OCI-LY1 (cell line): Measurements from ENCODE around the gene GRK5.

Experiments
- EZH2 ChIP-seq: fragments of 200-600 bp; sonication (generic), shearing (Covaris generic); IDR thresholded peaks from 2 replicates; pipeline ENCODE4 v1.8.0; 2017; ENCODE audit warnings: borderline replicate concordance, mixed run types, mild to moderate bottlenecking, antibody characterized with exemption, low read length, moderate library complexity, mixed read lengths
- TF ChIP-seq, protein P1 (sequence below): fragments of 200-600 bp; sonication (generic), shearing (Covaris generic); IDR thresholded peaks from 2 replicates; pipeline ENCODE4 v1.5.1; 2017; ENCODE audit warnings: mild to moderate bottlenecking, antibody characterized with exemption, low read length, moderate library complexity, mixed read lengths

DNA sequence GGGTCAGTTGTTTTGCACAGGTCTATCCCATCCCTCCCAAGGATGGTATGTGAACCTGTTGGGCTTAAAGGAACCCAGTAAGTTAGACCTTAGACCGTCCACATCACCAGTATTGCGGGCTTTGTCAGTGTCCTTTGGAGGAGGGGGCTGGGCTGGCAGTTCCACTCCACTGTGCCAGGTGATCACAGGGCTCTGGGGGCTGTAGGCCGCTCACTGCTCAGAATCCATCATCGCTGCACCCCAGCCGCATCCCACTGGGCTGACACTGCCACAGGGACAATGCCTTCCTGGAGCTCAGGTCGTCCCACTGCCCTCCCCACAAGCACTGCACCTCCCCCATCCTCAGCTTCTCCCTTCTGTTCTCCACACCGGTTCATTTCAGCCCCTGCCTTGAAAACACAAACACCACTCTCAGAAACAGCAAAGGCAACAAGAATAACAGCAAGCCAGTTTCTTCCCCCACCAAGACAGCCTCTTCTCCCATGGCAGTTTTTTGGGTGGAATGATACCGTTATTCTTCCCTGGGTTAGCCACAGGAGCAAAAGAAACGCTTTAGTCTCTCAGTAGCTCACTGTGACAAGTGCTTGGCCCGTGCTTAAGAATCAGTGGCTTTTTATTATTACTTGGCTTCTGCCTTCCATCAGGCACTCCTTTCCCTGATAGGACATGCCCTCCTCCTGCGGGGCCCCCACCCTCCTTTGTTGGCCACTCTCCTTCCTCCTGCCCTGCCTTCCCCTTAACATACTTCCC, 111.2 kb downstream of the GRK5 start:
- TF ChIP-seq, protein P1, sequence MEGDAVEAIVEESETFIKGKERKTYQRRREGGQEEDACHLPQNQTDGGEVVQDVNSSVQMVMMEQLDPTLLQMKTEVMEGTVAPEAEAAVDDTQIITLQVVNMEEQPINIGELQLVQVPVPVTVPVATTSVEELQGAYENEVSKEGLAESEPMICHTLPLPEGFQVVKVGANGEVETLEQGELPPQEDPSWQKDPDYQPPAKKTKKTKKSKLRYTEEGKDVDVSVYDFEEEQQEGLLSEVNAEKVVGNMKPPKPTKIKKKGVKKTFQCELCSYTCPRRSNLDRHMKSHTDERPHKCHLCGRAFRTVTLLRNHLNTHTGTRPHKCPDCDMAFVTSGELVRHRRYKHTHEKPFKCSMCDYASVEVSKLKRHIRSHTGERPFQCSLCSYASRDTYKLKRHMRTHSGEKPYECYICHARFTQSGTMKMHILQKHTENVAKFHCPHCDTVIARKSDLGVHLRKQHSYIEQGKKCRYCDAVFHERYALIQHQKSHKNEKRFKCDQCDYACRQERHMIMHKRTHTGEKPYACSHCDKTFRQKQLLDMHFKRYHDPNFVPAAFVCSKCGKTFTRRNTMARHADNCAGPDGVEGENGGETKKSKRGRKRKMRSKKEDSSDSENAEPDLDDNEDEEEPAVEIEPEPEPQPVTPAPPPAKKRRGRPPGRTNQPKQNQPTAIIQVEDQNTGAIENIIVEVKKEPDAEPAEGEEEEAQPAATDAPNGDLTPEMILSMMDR, result no peak
- TF ChIP-seq EZH2, result no peak
